Spleen (tissue), 11 donors: Measurements from ENCODE around the gene NOL11. TPM values are rescaled to one million over a fixed set of nuclear protein-coding genes. Genes with fewer than 3 reads are reported as not detected.

Experiments
- DNase-seq: peaks from one replicate; pipeline ENCODE4 v3.0.0-alpha.2; 2020
- H3K27ac ChIP-seq, 8 donors: fragments of 200-600 bp; sonication (generic) in 7 of 8; 1 replicate in 4 of 8; 2 replicates in 4 of 8; pipeline versions ENCODE4 v1.5.0 to v1.8.0; 2016 to 2021; ENCODE audit warnings: inconsistent platforms in 4 of 8, mild to moderate bottlenecking in 4 of 8, moderate library complexity in 1 of 8
- H3K27me3 ChIP-seq, 7 donors: fragments of 200-600 bp; sonication (generic) in 6 of 7; replicated peaks in 1 of 7; 1 replicate in 4 of 7; 2 replicates in 3 of 7; pipeline versions ENCODE4 v1.5.0 to v1.8.0; 2016 to 2021; ENCODE audit warnings: inconsistent platforms in 3 of 7, mild to moderate bottlenecking in 1 of 7
- H3K36me3 ChIP-seq, 6 donors: fragments of 200-600 bp; sonication (generic) in 5 of 6; 1 replicate in 4 of 6; 2 replicates in 2 of 6; pipeline versions ENCODE4 v1.5.0 to v1.8.0; 2016 to 2021; ENCODE audit warnings: inconsistent platforms in 2 of 6
- H3K4me1 ChIP-seq, 6 donors: fragments of 200-600 bp; sonication (generic) in 5 of 6; 1 replicate in 3 of 6; 2 replicates in 3 of 6; pipeline versions ENCODE4 v1.5.0 to v1.8.0; 2016 to 2021; ENCODE audit warnings: inconsistent platforms in 3 of 6
- H3K4me3 ChIP-seq, 8 donors: fragments of 200-600 bp; sonication (generic) in 7 of 8; 1 replicate in 4 of 8; 2 replicates in 4 of 8; pipeline versions ENCODE4 v1.5.0 to v1.8.0; 2016 to 2021; ENCODE audit warnings: inconsistent platforms in 4 of 8, mild to moderate bottlenecking in 4 of 8, moderate library complexity in 2 of 8
- H3K9me3 ChIP-seq, 8 donors: fragments of 200-600 bp; sonication (generic) in 7 of 8; 1 replicate in 4 of 8; 2 replicates in 4 of 8; pipeline versions ENCODE4 v1.5.0 to v1.8.0; 2016 to 2021; ENCODE audit warnings: inconsistent platforms in 4 of 8
- CTCF ChIP-seq, 11 experiments: fragments of 200-600 bp in 7 of 11; fragments of 450-650 bp in 4 of 11; sonication (generic) in 4 of 11; IDR thresholded peaks in 8 of 11; conservative IDR thresholded peaks in 3 of 11; 1 replicate in 7 of 11; 2 replicates in 4 of 11; pipeline versions ENCODE4 v1.4.0 to v1.8.0; 2016 to 2021; ENCODE audit warnings: antibody characterized with exemption in 11 of 11, inconsistent platforms in 4 of 11, mild to moderate bottlenecking in 1 of 11
- POLR2A ChIP-seq, 3 donors: fragments of 450-650 bp; IDR thresholded peaks; one replicate each; pipeline ENCODE4 v1.5.1; 2017; ENCODE audit warnings: antibody characterized with exemption in 3 of 3, mild to moderate bottlenecking in 1 of 3
- POLR2AphosphoS5 ChIP-seq, 3 donors: sonication (generic); formaldehyde crosslinking; IDR thresholded peaks; one replicate each; pipeline ENCODE4 v1.5.1; 2017; ENCODE audit warnings: antibody characterized with exemption in 3 of 3
- WGBS, 5 donors: extraction: QIAGEN DNeasy Blood & Tissue Kit in 3 of 5; methylation state at CpG; one replicate each; pipeline versions ENCODE4 v1.1.5 to v1.1.7; 2013 to 2018; 5-methylcytosine and 5-hydroxymethylcytosine counted together
- intact Hi-C: fragments of 100-400 bp; cut with DNase I; formaldehyde crosslinking; loops from one replicate; pipeline ENCODE4 v1.15.0; 2023; ENCODE audit warnings: low total_unique reads
- polyA plus RNA-seq, 3 donors: library from polyadenylated mRNA; stranded (reverse); fragments of 200-250 nt; gene quantifications; one replicate each; pipeline ENCODE4 v1.2.1, GENCODE V29; 2013
- total RNA-seq, 7 donors: library from RNA; depleted of rRNA in 3 of 7; stranded (reverse); fragments of >200 nt in 3 of 7; fragmentation: NEBNext Ultra II Directional in 4 of 7; extraction: Animal tissue kit (Norgen Biotek cat#: 25700) in 4 of 7; gene quantifications; one replicate each; pipeline versions ENCODE4 v1.1.0 to v1.2.1, GENCODE V29; 2016 to 2021
- donor health status: healthy with polysubstance abuse.
- donor health status: DM: no; HTN: no; CAD: no; lungs with moderate emphysema.
- donor health status: DM: no; HTN: no; CAD: no.
- donor health status: Bipolar disorder and iron deficiency.
- donor health status: healthy.
- donor health status: DM: no; HTN: no; CAD: no.
- donor health status: DM: yes; HTN: yes; CAD: no.

NOL11 gene
- total and polyA plus RNA-seq, 10 donors, result 30.7 to 49.7 (median 42.0) TPM

DNA sequence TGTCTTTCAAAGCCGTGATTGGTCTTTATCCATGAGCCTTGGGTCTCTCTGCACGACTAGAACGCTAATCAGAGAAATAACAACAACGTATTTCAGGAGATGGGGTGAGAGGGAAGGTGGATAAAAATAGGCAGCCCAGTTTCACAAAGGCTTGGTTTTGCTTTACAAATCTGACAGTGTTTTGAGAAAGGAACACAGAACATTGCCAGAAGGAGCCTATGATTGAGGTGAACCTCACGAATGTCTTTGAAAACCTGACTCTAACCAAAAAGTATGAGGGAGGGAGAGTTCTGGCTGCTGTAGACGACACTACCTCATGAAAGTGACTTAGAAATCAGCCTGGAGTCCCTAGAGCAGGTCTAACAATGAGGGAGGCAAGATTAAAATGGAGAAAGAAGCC lies 38.0 kb upstream of the NOL11 start:
- WGBS, 5 donors, result 70 to 88% (median 81%) methylated on average over 6 of the region's 6 CpGs

GRCh38 chr17:67680445-67681224 lies 37.1 kb upstream of the NOL11 start:
- TF ChIP-seq POLR2A (IDR thresholded peaks at IDR 0.05), result no peak
- no peak for TF ChIP-seq POLR2AphosphoS5 (IDR thresholded peaks at IDR 0.05)
- no peak for TF ChIP-seq CTCF (IDR thresholded peaks at IDR 0.05 in 8 of 11, conservative IDR thresholded peaks at IDR 0.05 in 3 of 11)
- Histone ChIP-seq H3K9me3 (no peaks in the 10 kb centered on the region), H3K27ac (peak overlapping the region in 2 of 8 donors; percentile 14 to 39), H3K27me3 (no peaks in the 10 kb centered on the region), H3K36me3 (peaks cover 0 to 29% (median 2%) of the 10 kb centered on the region in 6 donors), H3K4me1 (peaks cover 0 to 16% (median 0%) of the 10 kb centered on the region in 6 donors), H3K4me3 (no peak overlapping the region)
- intact Hi-C loops, result no loop called here
- 81 to 91% (median 84%) methylated on average over 7 to 8 of the region's 8 CpGs for WGBS, 5 donors
- no peak for DNase-seq

More for the DNA sequence above, 38.0 kb upstream of the NOL11 start:
- no peaks in the 10 kb centered on the region for H3K9me3 ChIP-seq
- peaks cover 0 to 34% (median 2%) of the 10 kb centered on the region in 6 donors for H3K36me3 ChIP-seq
- intact Hi-C loops, result no loop called here
- H3K27ac ChIP-seq, result peak overlapping the region in 3 of 8 donors; percentile 5 to 30 (median 7)
- no peaks in the 10 kb centered on the region for H3K27me3 ChIP-seq
- peaks cover 0 to 16% (median 0%) of the 10 kb centered on the region in 6 donors for H3K4me1 ChIP-seq
- H3K4me3 ChIP-seq, result no peak overlapping the region
- no peak for DNase-seq
- TF ChIP-seq CTCF (IDR thresholded peaks at IDR 0.05 in 8 of 11, conservative IDR thresholded peaks at IDR 0.05 in 3 of 11) (no peak), POLR2AphosphoS5 (IDR thresholded peaks at IDR 0.05) (no peak), POLR2A (IDR thresholded peaks at IDR 0.05) (no peak)

GRCh38 chr17:67682196-67682595 lies 35.5 kb upstream of the NOL11 start:
- H3K4me3 ChIP-seq, result no peak overlapping the region
- WGBS, 5 donors, result 73 to 90% (median 89%) methylated on average over 2 of the region's 2 CpGs
- no peaks in the 10 kb centered on the region for H3K27me3 ChIP-seq
- peaks cover 0 to 16% (median 0%) of the 10 kb centered on the region in 6 donors for H3K4me1 ChIP-seq
- H3K36me3 ChIP-seq, result peaks cover 0 to 17% (median 2%) of the 10 kb centered on the region in 6 donors
- intact Hi-C loops, result no loop called here
- DNase-seq, result no peak
- no peak for TF ChIP-seq POLR2A (IDR thresholded peaks at IDR 0.05)
- no peak for TF ChIP-seq POLR2AphosphoS5 (IDR thresholded peaks at IDR 0.05)
- no peak for TF ChIP-seq CTCF (IDR thresholded peaks at IDR 0.05 in 8 of 11, conservative IDR thresholded peaks at IDR 0.05 in 3 of 11)
- no peak overlapping the region for H3K27ac ChIP-seq
- H3K9me3 ChIP-seq, result no peaks in the 10 kb centered on the region

- TF ChIP-seq POLR2AphosphoS5 (IDR thresholded peaks at IDR 0.05), result no peak
- no peak for TF ChIP-seq CTCF (IDR thresholded peaks at IDR 0.05 in 8 of 11, conservative IDR thresholded peaks at IDR 0.05 in 3 of 11)
- Histone ChIP-seq H3K9me3 (no peaks in the 10 kb centered on the region), H3K27ac (no peak overlapping the region), H3K27me3 (no peaks in the 10 kb centered on the region), H3K36me3 (peaks cover 0 to 12% (median 0%) of the 10 kb centered on the region in 6 donors), H3K4me3 (no peak overlapping the region), H3K4me1 (peaks cover 0 to 14% (median 4%) of the 10 kb centered on the region in 6 donors)
- DNase-seq, result no peak
- intact Hi-C loops, result loop anchor here (5.0 kb wide), 1 partner anchor 308 kb away; the partner anchor contains the start of gene PITPNC1
- 83 to 97% (median 96%) methylated on average over 3 of the region's 3 CpGs for WGBS, 5 donors
Measured at GRCh38 chr17:67685351-67685750, 32.4 kb upstream of the NOL11 start.
